Stimulated activated CD4-positive, alpha-beta T cell treated with anti-CD3 and anti-CD28 coated beads, TNF-alpha, amount 100 ng/mL, for 4 hours (primary cell): Measurements from ENCODE around the gene FN1.

Experiments
- DNase-seq, 3 experiments: peaks; one replicate each; pipeline ENCODE4 v3.0.0-alpha.2; 2020; ENCODE audit warnings: low read depth in 3 of 3

Gene FN1

GRCh38 chr2:215435870-215436704 lies at the start of gene FN1:
Gene FN1, minus strand, starts transcription at chr2:215436068. Its CDS starts 266 bp downstream, at chr2:215435802.
- peak; percentile 35 to 45 (median 39) for DNase-seq

DNA sequence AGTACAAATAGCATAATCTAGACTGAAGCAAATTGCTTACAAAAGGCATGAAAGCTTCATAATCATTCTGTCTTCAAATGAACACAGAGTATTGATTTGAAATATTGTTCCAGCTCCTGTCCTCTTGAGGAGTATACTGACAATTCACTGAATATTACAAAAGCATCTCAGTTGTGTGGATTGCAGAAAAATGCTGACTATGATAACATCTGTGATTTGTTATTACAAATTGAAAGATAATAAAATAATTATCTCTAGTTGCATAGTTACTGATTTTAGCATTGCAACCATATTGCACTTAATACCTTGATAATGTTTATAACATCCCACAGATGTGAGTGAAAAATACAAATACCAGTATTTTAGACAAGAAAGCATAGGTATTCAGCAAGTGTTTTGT lies 49.2 kb upstream of the FN1 start:
- no peak for DNase-seq

GRCh38 chr2:215484570-215484969 lies 48.7 kb upstream of the FN1 start:
- DNase-seq = no peak

DNA sequence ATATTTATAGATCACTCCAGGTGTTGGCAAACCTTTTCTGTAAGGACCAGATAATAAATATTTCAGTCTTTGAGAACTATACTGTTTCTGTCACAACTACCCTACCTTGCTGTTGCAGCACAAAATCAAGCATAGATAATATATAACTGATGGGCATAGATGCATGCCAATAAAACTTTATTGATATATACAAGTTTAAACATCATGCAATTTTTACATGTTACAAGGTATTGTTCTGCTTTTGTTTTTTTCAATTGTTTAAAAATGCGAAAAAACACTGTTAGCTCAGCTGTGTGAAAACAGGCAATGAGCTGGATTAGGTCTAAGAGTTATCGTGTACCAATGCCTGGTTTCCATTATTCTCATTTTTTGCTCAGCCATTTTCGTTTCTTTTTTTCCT lies 47.6 kb upstream of the FN1 start:
- no peak for DNase-seq

- no peak for DNase-seq
Observed at GRCh38 chr2:215479536-215480240, 43.8 kb upstream of the FN1 start.

GRCh38 chr2:215479121-215479520 lies 43.3 kb upstream of the FN1 start:
- DNase-seq = no peak

DNA sequence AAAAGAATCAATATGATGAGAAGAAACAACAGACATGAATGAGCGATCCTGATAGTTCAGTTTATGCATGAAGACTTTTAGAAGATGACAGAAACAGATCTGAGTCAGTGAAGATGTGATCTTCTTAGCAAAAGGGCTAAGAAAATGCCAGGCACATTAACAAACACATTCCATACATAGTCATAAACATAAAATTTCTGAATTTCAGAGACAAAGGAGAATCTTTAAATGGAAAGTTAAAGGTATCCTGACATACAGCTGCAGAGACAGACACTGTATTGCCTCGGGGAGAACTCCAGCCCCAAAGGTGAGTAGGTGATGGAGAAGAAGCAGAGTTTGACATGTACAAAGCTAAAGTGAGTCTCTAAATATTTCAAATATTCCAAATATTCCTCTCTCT lies 40.6 kb upstream of the FN1 start:
- no peak for DNase-seq

DNA sequence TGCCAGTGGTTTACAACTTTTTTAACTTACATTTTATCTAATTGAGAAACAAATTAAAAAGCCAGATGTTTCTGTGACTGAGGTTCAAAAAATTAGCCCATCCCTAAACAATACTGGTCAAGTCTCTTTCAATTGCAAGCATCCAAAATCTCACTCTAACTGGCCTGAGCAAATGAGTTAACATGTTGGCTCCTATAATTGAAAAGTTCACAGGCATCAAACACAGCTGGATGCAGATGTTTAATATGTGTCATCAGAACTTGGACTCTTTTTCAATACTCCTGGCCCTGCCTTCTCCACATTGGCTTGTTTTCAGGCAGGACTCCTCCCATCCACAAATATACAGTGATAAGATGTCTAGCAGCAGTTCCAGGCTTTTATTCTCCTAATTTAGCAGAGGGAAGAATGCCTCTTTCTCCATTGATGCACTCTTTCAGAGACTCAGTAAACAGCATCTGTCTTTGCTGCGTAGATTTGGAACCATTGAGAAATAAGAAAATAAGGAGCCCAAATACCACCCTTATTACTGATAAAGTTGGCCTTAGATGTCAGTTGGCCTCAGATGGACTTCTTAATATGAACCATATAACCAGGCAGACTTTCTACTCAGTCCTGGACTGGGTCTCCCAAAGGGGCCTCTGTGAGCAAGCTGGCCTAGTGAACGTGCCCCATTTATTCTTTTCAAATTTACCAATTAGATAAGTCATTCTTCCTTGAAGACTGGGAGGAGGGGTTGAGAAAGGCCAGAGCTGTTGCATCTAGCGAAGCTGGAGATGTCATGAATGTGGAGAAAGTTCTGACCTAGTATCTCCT lies 30.4 kb upstream of the FN1 start:
- no peak for DNase-seq

- DNase-seq = no peak
Observed at GRCh38 chr2:215465256-215465655, 29.4 kb upstream of the FN1 start.

DNA sequence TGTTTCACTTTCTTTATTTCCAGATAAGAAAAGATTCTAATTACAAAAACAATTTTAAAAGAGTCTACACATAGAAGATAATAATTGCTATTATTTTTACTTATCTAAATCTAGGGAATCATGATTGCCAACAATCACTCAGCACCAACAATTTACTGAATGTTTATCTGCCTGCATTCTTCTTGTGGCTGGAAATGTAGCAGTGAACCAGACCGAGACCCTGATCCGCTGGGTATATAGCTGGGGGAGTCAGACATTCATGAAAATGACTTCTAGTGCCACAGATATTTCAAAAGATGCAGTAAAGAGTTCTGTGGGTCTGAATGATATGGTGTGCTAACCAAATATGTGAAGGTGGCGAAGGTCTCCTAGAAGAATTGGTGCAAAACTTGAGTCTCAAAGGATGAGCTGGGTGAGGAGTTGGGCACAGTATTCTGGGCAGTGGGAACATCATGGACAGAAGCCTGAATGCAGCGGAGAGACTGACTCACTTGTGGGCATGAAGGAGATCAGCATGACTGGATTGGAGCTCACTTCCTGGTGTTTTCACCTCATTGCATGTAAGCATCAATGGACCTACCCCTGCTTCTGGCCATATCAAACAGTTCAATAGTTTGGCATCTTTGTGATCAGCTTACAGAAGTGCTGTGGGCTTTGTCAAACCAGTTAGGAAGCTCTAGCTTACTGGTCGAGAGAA lies 26.1 kb upstream of the FN1 start:
- DNase-seq = no peak

DNA sequence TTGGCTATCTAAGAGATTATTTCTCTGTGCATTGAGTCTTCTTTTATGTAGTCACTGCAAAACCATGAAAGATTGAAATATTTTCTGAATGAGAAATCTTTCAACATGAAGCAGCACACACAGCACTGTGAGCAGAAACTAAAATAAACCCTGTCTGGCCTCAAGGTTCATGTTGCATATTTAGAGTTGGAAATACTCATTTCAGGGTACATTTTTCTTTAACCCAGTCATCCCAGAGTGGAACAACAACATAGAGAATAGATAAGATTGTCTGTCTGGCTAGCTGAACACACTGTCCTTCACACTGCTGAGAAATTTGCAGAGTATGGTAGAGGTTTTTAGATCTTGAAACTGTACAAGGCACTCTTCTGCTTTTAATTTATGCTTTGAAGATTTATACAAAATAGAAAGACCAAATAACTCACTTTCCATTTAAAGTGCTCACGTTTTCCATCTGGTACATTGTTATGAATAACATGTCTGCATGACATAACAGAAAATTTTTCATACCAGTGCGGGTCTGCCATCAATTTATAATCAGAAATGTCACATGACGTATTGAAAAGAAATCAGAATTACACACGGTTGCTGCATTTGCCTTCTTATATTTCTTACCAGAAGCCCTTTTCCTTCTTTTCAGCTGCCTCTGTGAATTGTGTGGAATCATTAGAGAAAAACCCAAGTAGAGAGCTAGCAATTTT lies 25.0 kb upstream of the FN1 start:
- no peak for DNase-seq

DNA sequence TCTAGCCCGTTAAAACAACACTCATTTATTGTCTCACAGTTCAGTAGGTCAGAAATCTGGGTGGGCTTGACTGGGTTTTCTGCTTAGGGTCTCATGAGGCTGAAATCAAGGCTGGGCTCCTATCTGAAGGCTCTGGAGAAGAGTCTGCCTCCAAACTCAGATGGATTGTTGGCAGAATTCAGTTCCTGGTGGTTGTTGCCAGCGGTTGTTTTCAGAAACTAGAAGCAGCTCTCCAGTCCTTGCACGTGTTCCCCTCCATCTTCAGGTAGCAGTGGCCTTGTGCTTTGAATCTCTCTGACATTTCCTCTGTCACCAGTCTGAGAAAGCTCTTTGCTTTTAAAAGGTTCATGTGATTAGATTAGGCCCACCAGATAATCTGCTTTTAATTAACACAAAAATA lies 20.1 kb upstream of the FN1 start:
- no peak for DNase-seq

DNA sequence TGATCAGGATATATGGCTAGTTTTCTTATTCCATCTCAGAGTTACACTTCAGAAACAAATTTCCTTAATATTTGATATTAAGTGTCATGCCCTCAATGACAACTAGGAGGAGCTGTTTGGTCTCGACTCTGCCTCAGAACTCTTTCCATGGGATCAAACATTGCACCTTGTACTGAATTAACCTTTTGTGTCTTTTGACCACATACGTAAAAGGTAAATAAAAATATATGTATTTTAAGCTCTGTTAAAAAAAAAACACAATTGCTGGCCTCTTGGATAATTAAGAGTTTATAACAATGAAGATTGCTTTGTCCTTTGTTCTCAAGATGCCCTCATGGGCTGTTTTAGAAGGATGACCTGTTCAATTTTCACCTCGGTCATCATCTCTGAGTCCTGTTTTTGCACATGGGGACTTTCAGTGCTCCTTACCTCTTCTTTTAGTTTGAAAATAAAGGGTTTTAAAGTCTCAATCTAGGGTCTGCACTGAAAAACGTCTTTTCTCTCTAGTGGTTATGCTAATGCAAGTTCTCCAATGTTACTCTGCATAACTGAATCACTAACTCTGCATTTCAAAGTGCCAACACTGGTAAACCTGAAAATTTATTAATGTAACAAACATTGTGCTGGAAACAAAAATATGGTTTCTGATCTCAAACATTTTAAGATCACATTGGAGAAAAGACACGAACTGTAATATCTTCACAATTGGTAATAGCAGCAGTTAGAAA lies 18.8 kb upstream of the FN1 start:
- DNase-seq = no peak

GRCh38 chr2:215452725-215453124 lies 16.9 kb upstream of the FN1 start:
- no peak for DNase-seq

GRCh38 chr2:215451012-215451756 lies 15.3 kb upstream of the FN1 start:
- DNase-seq = no peak

DNA sequence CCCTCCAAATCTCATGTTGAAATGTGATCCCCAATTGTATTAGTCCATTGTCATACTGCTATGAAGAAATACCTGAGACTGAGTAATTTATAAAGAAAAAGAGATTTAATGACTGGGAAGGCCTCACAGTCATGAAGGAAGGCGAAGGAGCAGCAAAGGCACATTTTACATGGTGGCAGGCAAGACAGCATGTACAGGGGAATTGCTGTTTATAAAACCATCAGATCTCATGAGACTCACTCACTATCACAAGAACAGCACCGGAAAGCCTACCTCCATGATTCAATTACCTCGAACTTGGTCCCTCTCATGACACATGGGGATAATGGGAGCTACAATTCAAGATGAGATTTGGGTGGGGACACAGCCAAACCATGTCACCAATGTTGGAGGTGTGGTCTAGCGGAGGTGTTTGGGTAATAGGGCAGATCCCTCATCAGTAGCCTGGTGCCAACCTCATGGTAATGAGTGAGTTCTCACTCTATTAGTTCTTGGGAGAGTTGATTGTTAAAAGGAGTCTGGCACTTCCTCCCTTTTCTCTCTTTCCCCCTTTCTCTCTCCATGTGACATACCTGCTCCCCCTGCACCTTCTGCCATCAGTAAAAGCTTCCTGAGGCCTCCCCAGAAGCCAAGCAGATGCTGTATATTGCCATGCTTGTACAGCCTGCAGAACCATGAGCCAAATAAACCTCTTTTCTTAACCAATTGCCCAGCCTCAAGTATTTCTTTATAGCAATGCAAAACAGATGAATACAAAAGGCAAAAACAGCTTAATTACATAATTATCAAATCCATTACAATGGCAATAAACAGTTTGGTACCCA lies 14.5 kb upstream of the FN1 start:
- no peak for DNase-seq

GRCh38 chr2:215447673-215448081 lies 11.8 kb upstream of the FN1 start:
- no peak for DNase-seq

- no peak for DNase-seq
Observed at GRCh38 chr2:215447056-215447455, 11.2 kb upstream of the FN1 start.

DNA sequence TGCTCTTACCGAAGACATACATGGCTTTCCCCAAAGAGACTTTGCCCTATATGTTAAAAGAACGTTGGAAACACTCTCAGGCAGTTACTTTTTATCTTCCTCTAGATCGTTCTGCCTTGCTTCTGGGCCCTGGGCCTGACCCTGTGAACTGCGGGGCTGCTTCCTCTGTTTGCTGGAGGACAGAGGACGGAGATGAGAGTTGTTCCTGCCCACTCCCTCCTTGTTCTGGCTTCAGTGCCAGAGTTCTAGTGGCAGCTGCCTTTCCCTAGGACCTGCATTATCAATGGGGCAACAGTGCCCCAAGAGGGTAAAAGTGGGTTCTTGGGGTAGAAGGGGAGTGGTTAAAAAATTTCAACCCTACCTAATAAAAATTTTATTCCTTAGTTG lies 6.5 kb upstream of the FN1 start:
- DNase-seq = no peak
